ENCODE data around the gene PKNOX1.
"Not testable (repeated sequence)": the region's sequence is repeated elsewhere in the genome, so short reads cannot be mapped to it uniquely, and the experiment has no call there.

PKNOX1 gene

GRCh38 chr21:42986125-42986783 lies 11.9 kb downstream of the PKNOX1 start:
- no peak for DNase-seq

- no peak for DNase-seq
These were observed 14.0 kb downstream of the PKNOX1 start for GRCh38 chr21:42988236-42988965.

GRCh38 chr21:42989370-42989769 lies 15.0 kb downstream of the PKNOX1 start:
- DNase-seq = not testable (repeated sequence)

GRCh38 chr21:42989816-42990650 lies 15.7 kb downstream of the PKNOX1 start:
- peak; percentile 32 for DNase-seq

GRCh38 chr21:42991992-42992740 lies 17.8 kb downstream of the PKNOX1 start:
- peak; percentile 36 for DNase-seq

- peak; percentile 15 for DNase-seq
These were observed 18.8 kb downstream of the PKNOX1 start for GRCh38 chr21:42993051-42993712.

- DNase-seq = no peak
These were observed 22.7 kb downstream of the PKNOX1 start for GRCh38 chr21:42997053-42997452.

- DNase-seq = not testable (repeated sequence)
These were observed 23.6 kb downstream of the PKNOX1 start for GRCh38 chr21:42997983-42998382.

- not testable (repeated sequence) for DNase-seq
These were observed 24.8 kb downstream of the PKNOX1 start for GRCh38 chr21:42999152-42999551.

GRCh38 chr21:43000041-43000440 lies 25.7 kb downstream of the PKNOX1 start:
- DNase-seq = not testable (repeated sequence)

GRCh38 chr21:43001316-43001715 lies 27.0 kb downstream of the PKNOX1 start:
- DNase-seq = no peak

- no peak for DNase-seq
These were observed 30.6 kb downstream of the PKNOX1 start for GRCh38 chr21:43004926-43005325.

- DNase-seq = no peak
These were observed 31.3 kb downstream of the PKNOX1 start for GRCh38 chr21:43005635-43006034.

GRCh38 chr21:43006051-43006873 lies 31.9 kb downstream of the PKNOX1 start:
- DNase-seq = not testable (repeated sequence)

- no peak for DNase-seq
These were observed 32.5 kb downstream of the PKNOX1 start for GRCh38 chr21:43006874-43007208.

GRCh38 chr21:43012596-43012995 lies 38.2 kb downstream of the PKNOX1 start:
- DNase-seq = no peak

GRCh38 chr21:43015906-43016540 lies 41.7 kb downstream of the PKNOX1 start:
- DNase-seq = no peak

GRCh38 chr21:43016728-43017127 lies 42.4 kb downstream of the PKNOX1 start:
- peak; percentile 42 for DNase-seq

- DNase-seq = no peak
These were observed 44.2 kb downstream of the PKNOX1 start for GRCh38 chr21:43018519-43018918.

- no peak for DNase-seq
These were observed 45.8 kb downstream of the PKNOX1 start for GRCh38 chr21:43020177-43020576.

- DNase-seq = no peak
These were observed 46.4 kb downstream of the PKNOX1 start for GRCh38 chr21:43020771-43021170.
